NK-92 (cell line): ENCODE measurements around the gene NVL.

Source experiments
- DNase-seq: peaks from one replicate; lab custom pipeline; 2025; ENCODE audit not compliant: unreplicated experiment; lab: John Stamatoyannopoulos, UW

The NVL gene

DNA sequence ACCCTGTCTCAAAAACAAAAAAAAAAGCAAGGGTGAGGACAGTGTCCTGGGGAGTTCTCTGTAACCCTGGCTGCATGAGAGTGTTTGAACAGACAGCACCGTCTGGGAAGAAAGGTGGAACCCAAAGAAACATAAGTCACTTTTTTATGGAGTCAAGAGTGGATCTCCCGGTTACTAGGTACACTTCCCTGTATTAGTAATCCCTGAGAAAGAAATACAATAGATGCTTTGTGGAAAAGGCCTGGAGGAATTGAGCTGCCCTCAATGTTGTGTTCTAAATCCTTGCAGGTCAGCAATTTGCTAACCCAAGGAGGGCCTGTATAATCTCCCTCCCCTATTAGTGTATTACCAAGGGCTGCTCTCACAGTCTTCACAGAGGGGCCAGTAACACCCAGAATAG is 130.3 kb downstream of the NVL start:
- DNase-seq: no peak

- DNase-seq: no peak
Measured at GRCh38 chr1:224198572-224198971, 131.4 kb downstream of the NVL start.

GRCh38 chr1:224196813-224197600 is 133.0 kb downstream of the NVL start:
- DNase-seq: no peak

DNA sequence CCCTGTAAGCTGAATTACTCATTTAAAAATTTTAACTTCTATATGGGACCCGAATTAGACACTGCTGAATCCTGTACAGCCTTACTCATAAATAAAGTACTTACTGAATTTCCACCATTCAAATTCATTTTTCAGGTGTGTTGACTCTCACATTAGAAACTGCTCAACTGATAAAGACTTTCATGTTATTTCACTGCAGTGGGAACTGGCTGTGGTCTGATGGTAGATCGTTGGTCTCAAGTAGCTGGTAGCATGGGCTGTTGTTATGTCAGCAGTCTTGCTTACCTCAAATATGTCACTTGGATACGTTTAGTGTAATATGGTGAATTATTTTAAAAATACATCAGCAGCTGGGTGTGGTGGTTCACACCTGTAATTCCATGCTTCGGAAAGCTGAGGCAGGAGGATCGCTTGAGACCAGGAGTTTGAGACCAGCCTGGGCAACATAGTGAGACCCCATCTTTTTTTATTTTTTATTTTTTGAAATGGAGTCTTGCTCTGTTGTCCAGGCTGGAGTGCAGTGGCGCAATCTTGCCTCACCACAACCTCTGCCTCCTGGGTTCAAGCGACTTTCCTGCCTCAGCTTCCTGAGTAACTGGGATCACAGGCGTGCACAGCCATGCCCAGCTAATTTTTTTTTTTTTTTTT is 136.5 kb downstream of the NVL start:
- no peak for DNase-seq

- DNase-seq: no peak
Measured at GRCh38 chr1:224192082-224192788, 137.7 kb downstream of the NVL start.

DNA sequence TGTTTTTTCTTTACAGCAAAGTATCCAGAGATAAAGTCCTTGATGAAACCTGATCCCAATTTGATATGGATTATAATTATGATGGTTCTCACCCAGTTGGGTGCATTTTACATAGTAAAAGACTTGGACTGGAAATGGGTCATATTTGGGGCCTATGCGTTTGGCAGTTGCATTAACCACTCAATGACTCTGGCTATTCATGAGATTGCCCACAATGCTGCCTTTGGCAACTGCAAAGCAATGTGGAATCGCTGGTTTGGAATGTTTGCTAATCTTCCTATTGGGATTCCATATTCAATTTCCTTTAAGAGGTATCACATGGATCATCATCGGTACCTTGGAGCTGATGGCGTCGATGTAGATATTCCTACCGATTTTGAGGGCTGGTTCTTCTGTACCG is 140.4 kb downstream of the NVL start:
- no peak for DNase-seq

GRCh38 chr1:224188286-224188685 is 141.7 kb downstream of the NVL start:
- no peak for DNase-seq

- DNase-seq: no peak
Measured at GRCh38 chr1:224185208-224185607, 144.8 kb downstream of the NVL start.

- DNase-seq: no peak
Measured at GRCh38 chr1:224183591-224184312, 146.2 kb downstream of the NVL start.

DNA sequence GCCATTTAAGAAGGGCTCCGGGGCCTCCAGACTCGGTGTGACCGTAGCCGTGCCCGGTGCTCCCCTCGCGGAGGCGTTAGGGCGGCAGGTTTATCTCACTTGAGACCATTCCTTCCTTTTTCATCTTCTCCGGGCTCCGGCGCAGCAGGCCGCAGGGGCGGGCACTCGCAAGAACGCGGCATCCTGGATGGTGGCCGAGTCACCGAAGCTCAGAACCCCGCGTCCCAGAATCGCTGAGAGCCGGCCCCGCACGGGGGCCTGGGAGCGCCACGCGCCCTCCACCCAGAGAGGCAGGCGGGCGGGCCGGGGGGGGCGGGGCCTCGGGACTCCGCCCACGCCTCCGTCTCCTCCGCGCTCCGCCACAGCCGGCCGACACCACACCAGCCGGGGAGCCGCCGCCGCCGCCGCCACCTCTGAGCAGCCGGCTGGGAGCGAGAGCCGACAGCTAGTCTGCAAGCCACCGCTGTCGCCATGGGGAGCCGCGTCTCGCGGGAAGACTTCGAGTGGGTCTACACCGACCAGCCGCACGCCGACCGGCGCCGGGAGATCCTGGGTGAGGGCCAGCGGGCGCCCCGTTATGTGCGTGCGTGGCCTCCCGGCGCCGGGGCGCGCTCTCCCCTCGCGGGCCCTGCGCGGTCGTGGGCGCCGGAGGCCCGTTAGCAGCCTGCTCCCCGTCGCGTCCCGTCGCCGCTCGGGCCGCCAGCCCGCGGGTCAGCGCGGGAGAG is 146.9 kb downstream of the NVL start, which contains the start of gene DEGS1:
Gene DEGS1 (plus strand): TSS at position 375 of the 725 bp plus-strand sequence. CDS start 97 bp downstream, at position 472.
- DNase-seq: no peak

GRCh38 chr1:224182057-224182865 is 147.7 kb downstream of the NVL start:
- no peak for DNase-seq

DNA sequence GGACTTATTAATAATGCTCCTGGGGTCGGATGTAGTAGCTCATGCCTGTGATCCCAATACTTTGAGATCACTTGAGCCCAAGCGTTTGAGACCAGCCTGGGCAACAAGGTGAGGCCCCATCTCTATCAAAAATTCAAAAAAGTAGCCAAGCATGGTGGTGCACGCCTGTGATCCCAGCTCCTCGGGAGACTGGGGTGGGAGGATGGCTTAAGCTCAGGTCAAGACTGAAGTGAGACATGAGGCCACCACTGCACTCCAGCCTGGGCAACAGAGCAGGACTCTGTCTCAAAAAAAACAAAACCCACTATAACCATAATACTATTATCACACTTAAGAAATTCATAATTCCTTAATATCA is 148.5 kb downstream of the NVL start:
- DNase-seq: no peak

DNA sequence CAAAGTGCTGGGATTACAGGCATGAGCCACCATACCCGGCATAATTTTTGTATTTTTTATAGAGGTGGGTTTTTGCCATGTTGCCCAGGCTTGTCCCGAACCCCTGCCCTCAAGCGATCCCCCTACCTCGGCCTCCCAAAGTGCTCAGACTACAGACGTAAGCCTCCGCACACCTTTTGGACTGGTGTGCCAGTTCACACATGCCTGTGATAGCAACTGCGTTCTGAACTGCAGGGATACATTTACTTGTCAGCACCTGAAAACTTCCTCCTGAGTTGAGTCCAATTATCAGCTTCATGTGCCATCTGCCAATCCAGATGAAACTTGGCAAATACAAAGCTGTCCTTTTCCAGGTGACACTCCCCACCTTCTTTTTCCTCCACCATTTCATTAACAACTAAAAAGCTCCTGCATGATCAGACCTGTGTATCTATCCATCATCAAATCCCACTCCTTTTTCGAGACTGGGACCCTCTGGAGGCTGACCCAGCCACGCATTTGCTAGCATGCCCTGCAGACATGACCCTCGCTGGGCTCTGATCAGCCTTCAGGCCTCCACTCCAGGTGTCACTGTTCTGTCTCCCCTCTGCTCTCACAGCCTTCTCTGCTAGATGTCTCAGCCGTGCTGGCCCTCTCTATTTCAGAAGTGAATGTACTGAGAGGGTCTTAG is 149.1 kb downstream of the NVL start:
- DNase-seq: no peak

GRCh38 chr1:224178894-224179293 is 151.1 kb downstream of the NVL start:
- DNase-seq: no peak

DNA sequence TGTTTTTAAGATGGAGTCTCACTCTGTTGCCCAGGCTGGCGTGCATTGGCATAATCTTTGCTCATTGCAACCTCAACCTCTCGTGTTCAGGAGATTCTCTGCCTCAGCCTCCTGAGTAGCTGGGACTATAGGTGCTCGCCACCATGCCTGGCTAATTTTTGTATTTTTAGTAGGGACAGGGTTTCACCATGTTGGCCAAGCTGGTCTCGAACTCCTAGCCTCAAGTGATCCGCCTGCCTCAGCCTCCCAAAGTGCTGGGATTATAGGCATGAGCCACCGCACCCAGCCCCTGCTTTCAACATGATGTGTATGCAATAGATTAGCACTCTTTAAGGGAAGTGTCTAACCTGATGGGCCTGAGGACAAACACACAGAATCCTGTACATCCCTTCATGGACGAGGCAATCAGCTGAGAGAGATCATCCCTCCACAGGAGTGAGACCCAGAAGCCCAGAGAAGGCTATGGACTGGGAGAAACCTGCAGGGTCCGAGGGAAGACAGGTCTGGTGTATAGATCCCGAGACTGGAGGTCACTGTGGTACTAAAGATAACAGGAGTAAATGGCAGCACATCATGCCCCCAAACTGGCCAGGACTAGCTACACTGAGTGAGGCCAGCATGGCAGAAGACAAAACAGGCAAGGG is 152.5 kb downstream of the NVL start:
- DNase-seq: no peak
